ENCODE measurements around the gene ABCA1. TPM values are rescaled to one million over a fixed set of nuclear protein-coding genes. Genes with fewer than 3 reads are reported as not detected.
"Not testable (repeated sequence)": the region's sequence is repeated elsewhere in the genome, so short reads cannot be mapped to it uniquely, and the experiment has no call there.

ABCA1 gene
- polyA plus RNA-seq, 1 experiment: 29.6 TPM

DNA sequence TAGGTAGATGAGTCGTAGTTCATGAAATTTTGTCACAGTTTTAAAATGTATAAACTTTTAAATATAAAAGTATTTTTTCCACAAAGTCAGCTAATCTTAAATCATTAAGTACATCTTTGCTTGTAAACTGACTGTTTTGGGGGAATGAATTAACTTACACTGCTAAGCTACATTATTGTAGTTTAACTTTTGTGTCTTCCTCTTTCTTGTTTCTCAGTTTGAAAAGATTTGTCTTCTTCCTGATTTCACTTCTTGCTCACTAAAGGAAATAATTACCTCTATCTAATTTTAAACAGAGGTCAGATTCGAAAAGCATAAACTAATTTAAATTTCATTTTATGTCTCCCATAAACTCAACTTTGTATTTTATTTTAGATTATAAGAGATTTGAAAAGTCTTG lies 158.3 kb downstream of the ABCA1 start:
- no peak overlapping the region for H3K27ac ChIP-seq (ENCODE audit: low read depth, low read length)
- TF ChIP-seq, protein P1, sequence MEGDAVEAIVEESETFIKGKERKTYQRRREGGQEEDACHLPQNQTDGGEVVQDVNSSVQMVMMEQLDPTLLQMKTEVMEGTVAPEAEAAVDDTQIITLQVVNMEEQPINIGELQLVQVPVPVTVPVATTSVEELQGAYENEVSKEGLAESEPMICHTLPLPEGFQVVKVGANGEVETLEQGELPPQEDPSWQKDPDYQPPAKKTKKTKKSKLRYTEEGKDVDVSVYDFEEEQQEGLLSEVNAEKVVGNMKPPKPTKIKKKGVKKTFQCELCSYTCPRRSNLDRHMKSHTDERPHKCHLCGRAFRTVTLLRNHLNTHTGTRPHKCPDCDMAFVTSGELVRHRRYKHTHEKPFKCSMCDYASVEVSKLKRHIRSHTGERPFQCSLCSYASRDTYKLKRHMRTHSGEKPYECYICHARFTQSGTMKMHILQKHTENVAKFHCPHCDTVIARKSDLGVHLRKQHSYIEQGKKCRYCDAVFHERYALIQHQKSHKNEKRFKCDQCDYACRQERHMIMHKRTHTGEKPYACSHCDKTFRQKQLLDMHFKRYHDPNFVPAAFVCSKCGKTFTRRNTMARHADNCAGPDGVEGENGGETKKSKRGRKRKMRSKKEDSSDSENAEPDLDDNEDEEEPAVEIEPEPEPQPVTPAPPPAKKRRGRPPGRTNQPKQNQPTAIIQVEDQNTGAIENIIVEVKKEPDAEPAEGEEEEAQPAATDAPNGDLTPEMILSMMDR (IDR thresholded peaks at IDR 0.05; ENCODE audit: low read depth, low read length): no peak
- ChIA-PET CTCF (interaction anchor here (0.5 kb wide), 1 partner anchor 11 kb away, joined by 4 read pairs; no protein-coding TSS in a partner anchor), POLR2A (no interaction called here)
- no peak overlapping the region for H3K4me3 ChIP-seq (ENCODE audit: low read depth, low read length)
- no peak for DNase-seq (ENCODE audit: low read depth, low spot score)
- no peaks in the 10 kb centered on the region for H3K9me3 ChIP-seq (ENCODE audit: control insufficient read depth, insufficient read depth, low read length)
- no peaks in the 10 kb centered on the region for H3K27me3 ChIP-seq (ENCODE audit: control insufficient read depth, insufficient read depth, low read length)

DNA sequence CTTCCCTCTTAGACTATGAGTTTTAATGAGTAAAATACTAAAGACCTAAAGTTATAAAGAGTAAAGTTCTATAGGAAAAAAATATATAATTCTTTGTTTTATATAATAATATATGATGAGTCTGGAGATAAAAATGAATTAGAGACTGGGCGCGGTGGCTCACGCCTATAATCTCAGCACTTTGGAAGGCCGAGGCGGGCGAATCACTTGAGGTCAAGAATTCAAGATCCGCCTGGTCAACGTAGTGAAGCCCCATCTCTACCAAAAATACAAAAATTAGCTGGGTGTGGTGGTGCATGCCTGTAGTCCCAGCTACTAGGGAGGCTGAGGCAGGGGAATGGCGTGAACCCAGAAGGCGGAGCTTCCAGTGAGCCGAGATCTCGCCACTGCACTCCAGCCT lies 158.9 kb downstream of the ABCA1 start:
- H3K27me3 ChIP-seq (ENCODE audit: control insufficient read depth, insufficient read depth, low read length); H3K9me3 ChIP-seq (ENCODE audit: control insufficient read depth, insufficient read depth, low read length); DNase-seq (ENCODE audit: low read depth, low spot score); CTCF ChIA-PET; H3K27ac ChIP-seq (ENCODE audit: low read depth, low read length); POLR2A ChIA-PET; H3K4me3 ChIP-seq (ENCODE audit: low read depth, low read length): not testable (repeated sequence)

DNA sequence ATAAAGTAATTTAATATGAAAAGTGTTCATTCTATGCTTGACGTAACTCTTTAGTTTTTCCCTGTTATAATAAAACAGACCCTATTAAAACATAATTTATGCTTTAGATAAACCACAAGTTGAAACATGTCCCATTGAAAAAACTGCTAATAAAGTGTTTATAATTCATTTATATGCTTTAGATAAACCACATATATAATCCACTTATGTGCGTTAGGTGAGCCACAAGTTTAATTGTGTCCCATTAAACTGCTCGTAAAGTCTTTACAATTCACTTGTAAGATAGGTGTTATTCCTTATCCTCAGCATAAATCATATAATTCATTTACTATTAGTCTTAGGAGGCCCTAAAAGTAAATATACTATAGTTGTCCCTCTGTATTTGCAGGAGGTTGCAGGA lies 160.4 kb downstream of the ABCA1 start:
- Histone ChIP-seq H3K9me3 (ENCODE audit: control insufficient read depth, insufficient read depth, low read length) (no peaks in the 10 kb centered on the region), H3K27me3 (ENCODE audit: control insufficient read depth, insufficient read depth, low read length) (no peaks in the 10 kb centered on the region), H3K27ac (ENCODE audit: low read depth, low read length) (no peak overlapping the region), H3K4me3 (ENCODE audit: low read depth, low read length) (no peak overlapping the region)
- no peak for DNase-seq (ENCODE audit: low read depth, low spot score)
- ChIA-PET CTCF (no interaction called here), POLR2A (no interaction called here)
- TF ChIP-seq, protein P1 (IDR thresholded peaks at IDR 0.05; ENCODE audit: low read depth, low read length): no peak

DNA sequence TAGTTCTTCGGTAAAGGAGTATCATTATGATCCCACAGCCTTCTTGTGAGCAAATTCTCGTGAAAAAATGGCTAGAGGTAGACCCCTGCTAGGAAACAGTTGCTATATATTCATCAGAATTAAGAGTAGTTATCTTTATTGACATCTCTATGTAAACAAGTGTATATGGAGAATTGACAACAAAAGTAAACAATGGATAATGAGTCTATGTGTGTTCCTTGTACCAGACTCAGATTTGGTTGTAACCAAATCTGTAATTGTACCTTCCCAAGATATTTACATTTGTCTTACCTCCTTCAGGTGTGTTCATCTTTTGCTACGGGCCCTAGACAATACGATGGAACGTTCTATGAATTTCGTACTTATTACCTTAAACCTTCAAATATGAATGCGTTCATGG lies 161.9 kb downstream of the ABCA1 start:
- Histone ChIP-seq H3K9me3 (ENCODE audit: control insufficient read depth, insufficient read depth, low read length) (no peaks in the 10 kb centered on the region), H3K27ac (ENCODE audit: low read depth, low read length) (no peak overlapping the region), H3K4me3 (ENCODE audit: low read depth, low read length) (no peak overlapping the region), H3K27me3 (ENCODE audit: control insufficient read depth, insufficient read depth, low read length) (no peaks in the 10 kb centered on the region)
- TF ChIP-seq, protein P1 (IDR thresholded peaks at IDR 0.05; ENCODE audit: low read depth, low read length): no peak
- ChIA-PET CTCF (no interaction called here), POLR2A (no interaction called here)
- DNase-seq (ENCODE audit: low read depth, low spot score): no peak

DNA sequence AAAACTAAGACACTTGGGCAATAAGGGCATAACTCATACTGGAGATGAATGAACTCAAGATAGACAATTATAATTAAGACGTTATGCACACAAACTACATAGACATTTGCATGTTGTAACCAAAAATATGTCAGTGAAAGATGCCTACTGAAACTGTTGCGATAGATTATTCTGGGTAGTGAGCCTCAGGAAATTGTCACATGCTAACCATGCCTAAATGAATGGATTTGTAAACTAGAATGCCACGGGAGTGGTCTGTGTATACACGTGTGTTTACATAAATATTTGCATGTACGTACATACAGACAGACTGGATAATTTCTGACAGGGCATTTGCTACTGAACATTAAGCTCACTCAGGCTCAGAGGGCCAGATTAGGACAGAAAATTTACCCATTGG lies 162.8 kb downstream of the ABCA1 start:
- TF ChIP-seq, protein P1 (IDR thresholded peaks at IDR 0.05; ENCODE audit: low read depth, low read length): no peak
- POLR2A ChIA-PET: no interaction called here
- H3K27me3 ChIP-seq (ENCODE audit: control insufficient read depth, insufficient read depth, low read length): no peaks in the 10 kb centered on the region
- no peaks in the 10 kb centered on the region for H3K9me3 ChIP-seq (ENCODE audit: control insufficient read depth, insufficient read depth, low read length)
- DNase-seq (ENCODE audit: low read depth, low spot score): no peak
- CTCF ChIA-PET: no interaction called here
- no peak overlapping the region for H3K4me3 ChIP-seq (ENCODE audit: low read depth, low read length)
- no peak overlapping the region for H3K27ac ChIP-seq (ENCODE audit: low read depth, low read length)

DNA sequence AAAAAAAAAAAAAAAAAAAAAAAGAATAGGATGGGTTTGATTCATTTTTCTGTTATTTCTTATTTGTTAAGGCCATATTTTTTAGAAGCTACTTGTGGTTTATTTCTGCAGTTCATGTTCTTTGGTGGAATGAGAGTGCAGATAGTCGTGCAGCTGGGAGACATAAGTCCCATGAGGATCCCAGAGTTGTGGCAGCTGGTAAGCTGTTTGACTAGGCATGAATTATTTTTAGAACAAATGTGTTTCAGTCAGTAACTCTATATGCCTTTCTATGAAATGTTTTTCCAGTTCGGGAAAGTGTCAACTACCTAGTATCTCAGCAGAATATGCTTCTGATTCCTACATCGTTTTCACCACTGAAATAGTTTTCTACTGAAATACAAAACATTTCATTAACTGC lies 169.0 kb downstream of the ABCA1 start:
- Histone ChIP-seq H3K4me3 (ENCODE audit: low read depth, low read length) (no peak overlapping the region), H3K27ac (ENCODE audit: low read depth, low read length) (no peak overlapping the region), H3K27me3 (ENCODE audit: control insufficient read depth, insufficient read depth, low read length) (no peaks in the 10 kb centered on the region), H3K9me3 (ENCODE audit: control insufficient read depth, insufficient read depth, low read length) (no peaks in the 10 kb centered on the region)
- TF ChIP-seq, protein P1 (IDR thresholded peaks at IDR 0.05; ENCODE audit: low read depth, low read length): no peak
- ChIA-PET POLR2A (no interaction called here), CTCF (interaction anchor here (0.6 to 0.7 kb wide), 3 partner anchors 11 to 656 kb away, joined by 3 to 4 read pairs (median 3); no protein-coding TSS in a partner anchor)
- no peak for DNase-seq (ENCODE audit: low read depth, low spot score)
